ENCODE results near the gene ZNF552. TPM values are rescaled to one million over a fixed set of nuclear protein-coding genes. Genes with fewer than 3 reads are reported as not detected.
"Not testable (repeated sequence)": the region's sequence is repeated elsewhere in the genome, so short reads cannot be mapped to it uniquely, and the experiment has no call there.

Gene ZNF552
- total RNA-seq, 4 donors from 2014 or later: 5.6 to 11.5 (median 8.3) TPM

GRCh38 chr19:57841122-57841763 is 26.5 kb upstream of the ZNF552 start:
- Histone ChIP-seq H3K27ac (no peak overlapping the region), H3K9me3 (no peaks in the 10 kb centered on the region), H3K27me3 (no peaks in the 10 kb centered on the region), H3K36me3 (peaks cover 43% of the 10 kb centered on the region), H3K4me3 (no peak overlapping the region), H3K4me1 (no peaks in the 10 kb centered on the region)
- TF ChIP-seq CTCF (IDR thresholded peaks at IDR 0.05) (no peak), EP300 (IDR thresholded peaks at IDR 0.05) (no peak), POLR2AphosphoS5 (IDR thresholded peaks at IDR 0.05) (no peak), POLR2A (IDR thresholded peaks at IDR 0.05) (no peak)
- no peak for DNase-seq (ENCODE audit: low spot score in 2 of 2)
- WGBS: 86% methylated on average over 6 of the region's 6 CpGs

- not testable (repeated sequence) for H3K9me3 ChIP-seq; H3K4me1 ChIP-seq; H3K27me3 ChIP-seq; H3K4me3 ChIP-seq; H3K27ac ChIP-seq; DNase-seq (ENCODE audit: low spot score in 2 of 2)
- peaks cover 29% of the 10 kb centered on the region for H3K36me3 ChIP-seq
- WGBS: 96% methylated on average over 2 of the region's 5 CpGs
Measured at GRCh38 chr19:57838622-57839191, 24.0 kb upstream of the ZNF552 start.

GRCh38 chr19:57836991-57837390 is 22.3 kb upstream of the ZNF552 start:
- not testable (repeated sequence) for DNase-seq (ENCODE audit: low spot score in 2 of 2); H3K4me3 ChIP-seq; H3K4me1 ChIP-seq; H3K9me3 ChIP-seq; H3K27ac ChIP-seq; H3K27me3 ChIP-seq
- WGBS: 93% methylated on average over 5 of the region's 5 CpGs
- peaks cover 21% of the 10 kb centered on the region for H3K36me3 ChIP-seq

GRCh38 chr19:57830071-57830602 is 15.4 kb upstream of the ZNF552 start, which contains the start of gene ZNF587B:
Gene ZNF587B, plus strand, starts transcription at chr19:57830299. Its CDS starts 230 bp downstream, at chr19:57830529.
- DNase-seq (ENCODE audit: low spot score in 2 of 2): no peak
- TF ChIP-seq EP300 (IDR thresholded peaks at IDR 0.05) (no peak), CTCF (IDR thresholded peaks at IDR 0.05) (peak in 1 of 2 donors; percentile 26)
- Histone ChIP-seq H3K4me1 (peaks cover 3% of the 10 kb centered on the region), H3K9me3 (no peaks in the 10 kb centered on the region), H3K27me3 (no peaks in the 10 kb centered on the region), H3K4me3 (peak within 1 kb of the TSS; percentile 28), H3K27ac (peak within 1 kb of the TSS; percentile 29), H3K36me3 (peaks cover 10% of the 10 kb centered on the region)
- WGBS: 26% methylated on average over 17 of the region's 22 CpGs

- Histone ChIP-seq H3K4me3 (no peak overlapping the region), H3K4me1 (peaks cover 3% of the 10 kb centered on the region), H3K27me3 (no peaks in the 10 kb centered on the region), H3K36me3 (peaks cover 10% of the 10 kb centered on the region), H3K27ac (no peak overlapping the region), H3K9me3 (no peaks in the 10 kb centered on the region)
- 72% methylated on average over 5 of the region's 5 CpGs for WGBS
- TF ChIP-seq POLR2A (IDR thresholded peaks at IDR 0.05) (no peak), EP300 (IDR thresholded peaks at IDR 0.05) (no peak), CTCF (IDR thresholded peaks at IDR 0.05) (no peak), POLR2AphosphoS5 (IDR thresholded peaks at IDR 0.05) (no peak)
- no peak for DNase-seq (ENCODE audit: low spot score in 2 of 2)
Measured at GRCh38 chr19:57829316-57829715, 14.6 kb upstream of the ZNF552 start.

- DNase-seq (ENCODE audit: low spot score in 2 of 2): no peak
- 93% methylated on average over 6 of the region's 6 CpGs for WGBS
- Histone ChIP-seq H3K4me1 (peaks cover 7% of the 10 kb centered on the region), H3K27ac (no peak overlapping the region), H3K27me3 (no peaks in the 10 kb centered on the region), H3K36me3 (peaks cover 10% of the 10 kb centered on the region), H3K9me3 (no peaks in the 10 kb centered on the region), H3K4me3 (no peak overlapping the region)
- TF ChIP-seq POLR2AphosphoS5 (IDR thresholded peaks at IDR 0.05) (no peak), EP300 (IDR thresholded peaks at IDR 0.05) (no peak), POLR2A (IDR thresholded peaks at IDR 0.05) (no peak), CTCF (IDR thresholded peaks at IDR 0.05) (no peak)
Measured at GRCh38 chr19:57825511-57825910, 10.8 kb upstream of the ZNF552 start.

- DNase-seq (ENCODE audit: low spot score in 2 of 2); H3K9me3 ChIP-seq; H3K36me3 ChIP-seq; H3K4me3 ChIP-seq; H3K27ac ChIP-seq; H3K27me3 ChIP-seq: not testable (repeated sequence)
- peaks cover 15% of the 10 kb centered on the region for H3K4me1 ChIP-seq
- WGBS: 91% methylated on average over 4 of the region's 4 CpGs
Measured at GRCh38 chr19:57823608-57824007, 8.9 kb upstream of the ZNF552 start.

GRCh38 chr19:57823155-57823554 is 8.4 kb upstream of the ZNF552 start:
- 82% methylated on average over 2 of the region's 2 CpGs for WGBS
- not testable (repeated sequence) for H3K4me3 ChIP-seq; H3K36me3 ChIP-seq; H3K9me3 ChIP-seq; DNase-seq (ENCODE audit: low spot score in 2 of 2); H3K27me3 ChIP-seq; H3K27ac ChIP-seq
- H3K4me1 ChIP-seq: peaks cover 16% of the 10 kb centered on the region

GRCh38 chr19:57821501-57821900 is 6.8 kb upstream of the ZNF552 start:
- 93% methylated on average over 2 of the region's 3 CpGs for WGBS
- not testable (repeated sequence) for H3K4me3 ChIP-seq; H3K36me3 ChIP-seq; DNase-seq (ENCODE audit: low spot score in 2 of 2); H3K9me3 ChIP-seq; H3K27ac ChIP-seq; H3K27me3 ChIP-seq
- peaks cover 16% of the 10 kb centered on the region for H3K4me1 ChIP-seq

Measured in suprapubic skin (tissue), 4 donors.